HG03432 (cell line): Measurements from ENCODE around the gene TXNRD1.
"Not testable (repeated sequence)": the region's sequence is repeated elsewhere in the genome, so short reads cannot be mapped to it uniquely, and the experiment has no call there.

Experiments used
- ATAC-seq: cut with Tn5 transposase; IDR thresholded peaks from one replicate; pipeline ENCODE4 v1.9.1; 2021; ENCODE audit warnings: mild to moderate bottlenecking, moderate library complexity; ENCODE audit not compliant: unreplicated experiment

TXNRD1 gene

DNA sequence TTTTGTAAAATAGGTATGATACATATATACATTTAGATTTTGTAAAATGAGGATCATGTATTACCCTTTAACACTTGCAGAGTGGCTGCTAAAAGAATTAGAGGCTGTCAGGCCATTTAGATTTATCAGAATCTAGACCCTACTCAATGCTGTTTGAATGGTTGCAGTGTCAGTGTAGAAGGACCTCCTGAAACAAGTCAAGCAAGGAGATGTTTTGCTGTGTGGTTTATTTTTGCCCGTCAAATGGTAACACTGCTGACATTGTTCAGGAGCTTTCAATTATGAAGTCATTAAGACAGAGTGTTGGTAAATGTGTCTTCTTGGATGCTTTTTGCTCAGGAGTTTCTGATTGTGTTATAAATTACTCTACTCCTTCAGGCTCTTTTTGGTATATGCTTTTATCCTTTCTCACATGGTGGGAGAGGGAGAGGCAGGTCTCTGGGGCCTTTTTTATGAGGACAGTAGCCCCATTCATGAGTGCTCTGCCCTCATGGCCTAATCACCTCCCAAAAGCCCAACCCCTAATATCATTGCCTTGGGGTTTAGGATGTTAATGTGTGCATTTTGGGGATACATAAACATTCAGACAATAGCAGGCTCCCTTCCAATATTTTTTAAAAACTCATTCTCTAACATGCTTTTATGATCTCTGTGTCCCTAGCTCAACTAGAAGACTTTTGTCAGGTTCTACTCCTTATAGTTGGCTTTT is 104.5 kb downstream of the TXNRD1 start:
- no peak for ATAC-seq

DNA sequence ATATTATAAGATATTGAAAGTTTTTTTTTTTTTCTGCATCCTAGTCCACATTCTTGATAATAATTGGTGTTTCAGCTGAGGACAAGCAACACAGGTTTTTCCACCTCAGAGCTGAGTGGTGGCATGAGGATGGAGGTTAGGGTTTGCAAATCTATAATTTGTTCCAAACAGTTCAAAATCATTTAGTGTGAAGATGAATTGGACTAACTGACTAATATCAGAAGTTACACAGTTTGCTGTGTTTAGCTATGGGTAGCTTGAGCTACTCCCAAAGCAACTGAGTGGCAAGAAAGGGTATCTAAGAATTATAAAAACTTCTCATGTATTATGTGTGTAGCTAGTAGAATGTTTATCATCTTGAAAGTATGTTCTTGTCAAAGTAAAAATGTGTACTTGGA is 105.0 kb downstream of the TXNRD1 start:
- ATAC-seq, result no peak

- no peak for ATAC-seq
Observed at GRCh38 chr12:104321949-104322348, 106.4 kb downstream of the TXNRD1 start.

GRCh38 chr12:104322533-104322932 is 107.0 kb downstream of the TXNRD1 start:
- not testable (repeated sequence) for ATAC-seq

- no peak for ATAC-seq
Observed at GRCh38 chr12:104323899-104324298, 108.3 kb downstream of the TXNRD1 start.

- ATAC-seq, result not testable (repeated sequence)
Observed at GRCh38 chr12:104328278-104328677, 112.7 kb downstream of the TXNRD1 start.

- ATAC-seq, result no peak
Observed at GRCh38 chr12:104328790-104329189, 113.2 kb downstream of the TXNRD1 start.

GRCh38 chr12:104329707-104330532 is 114.3 kb downstream of the TXNRD1 start:
- no peak for ATAC-seq

DNA sequence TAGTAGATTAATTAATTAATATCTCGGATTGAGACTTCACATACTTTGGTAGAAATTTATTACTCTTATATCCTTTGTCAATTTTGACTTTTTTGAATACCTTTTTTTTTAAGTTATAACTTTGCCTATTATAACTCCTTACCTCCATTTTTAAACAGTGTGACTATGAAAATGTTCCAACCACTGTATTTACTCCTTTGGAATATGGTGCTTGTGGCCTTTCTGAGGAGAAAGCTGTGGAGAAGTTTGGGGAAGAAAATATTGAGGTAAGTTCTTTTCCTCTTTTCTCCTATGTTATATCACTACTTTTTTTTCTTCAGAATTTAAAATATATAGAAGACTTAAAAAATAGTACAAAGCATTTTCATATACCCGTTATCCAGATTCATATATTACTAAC is 115.8 kb downstream of the TXNRD1 start:
- no peak for ATAC-seq

DNA sequence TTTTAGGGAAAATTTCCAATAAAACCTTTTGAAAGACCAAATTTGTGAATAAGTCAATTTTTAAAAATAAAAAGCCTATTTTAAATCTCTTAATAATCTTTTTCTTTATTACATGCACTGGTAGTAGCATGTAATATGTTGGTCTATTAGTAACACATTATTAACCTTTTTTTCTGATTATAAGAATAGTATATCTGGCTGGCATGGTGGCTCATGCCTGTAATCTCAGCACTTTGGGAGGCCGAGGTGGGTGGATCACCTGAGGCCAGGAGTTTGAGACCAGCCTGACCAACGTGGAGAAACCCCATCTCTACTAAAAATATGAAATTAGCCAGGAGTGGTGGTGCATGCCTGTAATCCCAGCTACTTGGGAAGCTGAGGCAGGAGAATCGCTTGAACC is 116.7 kb downstream of the TXNRD1 start:
- not testable (repeated sequence) for ATAC-seq

DNA sequence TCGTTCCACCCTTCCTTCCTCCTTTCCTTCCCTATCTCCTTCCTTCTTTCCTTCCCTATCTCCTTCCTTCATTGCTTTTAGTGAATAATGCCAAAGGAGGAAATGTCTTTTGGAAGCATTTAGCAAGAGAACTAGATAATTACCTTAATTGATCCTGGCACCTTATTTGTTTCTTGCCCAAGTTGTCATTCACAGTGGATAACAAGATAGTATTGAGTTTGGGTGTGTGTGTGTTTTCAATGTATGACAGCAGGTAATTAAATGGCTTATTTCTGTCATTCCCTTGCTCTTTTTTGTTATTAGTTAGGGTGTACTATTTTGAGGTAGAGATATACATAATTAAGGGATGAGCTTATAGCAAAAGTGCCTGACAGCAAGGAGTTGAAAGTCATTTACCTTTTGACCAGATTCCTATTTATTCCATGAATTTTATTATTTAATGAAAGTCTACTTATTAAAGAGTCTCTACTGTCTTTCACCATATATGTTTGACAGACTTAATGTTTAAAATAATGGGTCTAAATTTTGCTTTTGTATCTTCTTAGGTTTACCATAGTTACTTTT is 118.2 kb downstream of the TXNRD1 start:
- no peak for ATAC-seq

DNA sequence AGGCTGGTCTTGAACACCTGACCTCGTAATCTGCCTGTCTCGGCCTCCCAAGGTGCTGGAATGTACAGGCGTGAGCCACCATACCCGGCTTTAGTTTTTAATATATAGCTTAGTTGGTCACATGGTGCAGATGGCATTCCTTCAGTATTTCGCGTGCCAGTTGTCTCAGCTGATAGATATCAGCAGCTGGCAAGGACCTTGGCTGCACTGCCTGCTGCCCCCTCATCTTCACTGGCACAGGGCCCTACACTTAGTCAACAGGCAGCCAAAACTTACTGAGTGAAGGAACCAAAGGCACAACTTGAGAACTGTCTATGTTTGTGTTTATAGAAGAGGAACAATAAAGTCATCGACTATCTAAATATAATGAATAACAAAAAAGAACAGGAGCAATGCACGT is 119.0 kb downstream of the TXNRD1 start:
- no peak for ATAC-seq

GRCh38 chr12:104336115-104336514 is 120.5 kb downstream of the TXNRD1 start:
- no peak for ATAC-seq

DNA sequence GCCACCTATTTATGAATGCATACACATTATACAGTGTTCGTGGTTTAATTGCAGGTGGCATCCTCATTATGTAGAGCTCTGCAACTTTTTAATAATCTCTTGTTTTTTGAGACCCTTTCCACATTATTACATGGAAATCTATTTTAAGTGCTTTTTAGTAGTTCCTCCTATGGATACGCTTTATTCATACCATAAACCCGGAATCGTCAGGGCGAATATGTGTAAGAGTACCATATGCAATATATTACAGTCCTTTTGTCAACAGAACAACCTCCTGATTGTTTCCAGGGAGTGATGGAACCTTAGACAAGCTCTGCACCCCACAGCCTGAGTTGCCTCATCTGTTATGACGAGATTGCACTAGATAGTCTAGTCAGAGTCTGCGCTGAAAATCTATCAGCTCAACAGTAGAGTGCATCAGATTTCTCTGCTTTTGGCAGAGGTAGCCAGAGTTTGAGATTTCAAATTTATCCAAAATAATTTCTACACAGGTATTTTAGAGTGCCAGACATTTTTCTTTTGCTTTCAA is 121.5 kb downstream of the TXNRD1 start:
- no peak for ATAC-seq

- no peak for ATAC-seq
Observed at GRCh38 chr12:104339663-104340062, 124.1 kb downstream of the TXNRD1 start.

DNA sequence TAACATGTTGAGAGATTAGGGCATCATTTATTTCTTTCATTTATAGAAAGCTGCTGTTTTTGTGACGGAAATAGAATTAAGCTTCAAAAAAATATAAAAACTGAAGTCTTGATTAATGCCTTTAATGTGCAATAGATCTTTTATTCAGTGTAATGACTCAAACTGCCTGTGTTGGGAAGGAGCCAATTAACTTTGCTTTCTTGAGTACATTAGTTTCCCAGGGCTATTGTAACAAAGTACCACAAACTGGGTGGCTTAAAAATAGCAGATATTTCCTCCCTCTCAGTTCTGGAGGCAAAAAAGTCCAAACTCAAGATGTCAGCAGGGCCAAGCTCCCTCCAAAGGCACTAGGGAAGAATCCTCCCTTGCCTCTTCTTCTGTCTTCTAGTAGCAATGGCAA is 124.6 kb downstream of the TXNRD1 start:
- ATAC-seq, result no peak

DNA sequence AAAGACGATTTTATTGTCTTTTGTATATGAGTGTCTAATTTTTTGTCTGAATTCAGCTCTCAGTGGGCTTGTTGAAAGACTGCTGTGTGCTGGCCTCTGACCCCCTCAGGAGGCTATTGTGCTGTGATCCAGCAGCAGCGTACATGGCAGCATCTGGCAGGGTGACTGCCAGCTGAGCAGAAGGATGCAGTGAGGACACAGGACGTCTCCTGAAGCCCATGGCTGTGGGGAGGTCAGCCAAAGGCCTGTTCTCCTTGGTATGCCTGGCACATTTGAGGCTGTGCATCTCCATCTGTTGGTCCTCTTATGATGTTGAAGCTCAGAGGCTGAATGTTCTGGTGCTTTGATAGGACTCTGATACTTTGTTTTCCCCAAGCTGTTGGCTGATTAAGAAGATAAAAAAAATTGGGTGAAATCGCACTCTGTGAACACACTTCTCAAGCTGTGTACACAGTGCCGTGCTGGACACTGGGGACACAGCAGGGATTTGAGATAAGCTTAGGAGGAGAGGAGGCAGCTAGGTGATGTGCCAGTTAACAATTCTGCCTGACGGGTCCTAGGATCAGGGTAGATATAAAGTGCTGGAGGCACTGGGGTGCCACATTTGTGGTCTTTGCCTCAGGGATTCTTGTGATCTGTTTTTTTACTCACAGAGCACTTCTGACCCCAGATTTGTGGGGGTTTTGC is 125.5 kb downstream of the TXNRD1 start:
- ATAC-seq, result no peak

DNA sequence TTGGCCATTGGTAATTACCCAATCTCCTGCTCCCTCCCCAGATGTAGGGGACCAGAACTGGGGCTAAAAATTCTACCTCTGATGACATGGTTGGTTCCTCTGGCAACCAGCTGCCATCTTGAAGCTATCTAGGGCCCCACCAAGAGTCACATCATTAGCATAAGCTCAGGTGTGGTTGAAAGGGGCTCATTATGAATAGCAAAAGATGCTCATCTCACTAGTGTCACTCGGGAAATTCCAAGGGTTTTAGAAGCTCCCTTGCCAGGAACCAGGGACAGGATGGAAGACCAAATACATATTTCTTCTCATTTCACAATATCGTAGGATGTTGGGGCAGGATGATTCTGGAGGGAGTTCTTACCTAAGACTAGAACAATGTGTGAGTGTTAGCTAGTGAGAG is 126.6 kb downstream of the TXNRD1 start:
- ATAC-seq, result no peak

DNA sequence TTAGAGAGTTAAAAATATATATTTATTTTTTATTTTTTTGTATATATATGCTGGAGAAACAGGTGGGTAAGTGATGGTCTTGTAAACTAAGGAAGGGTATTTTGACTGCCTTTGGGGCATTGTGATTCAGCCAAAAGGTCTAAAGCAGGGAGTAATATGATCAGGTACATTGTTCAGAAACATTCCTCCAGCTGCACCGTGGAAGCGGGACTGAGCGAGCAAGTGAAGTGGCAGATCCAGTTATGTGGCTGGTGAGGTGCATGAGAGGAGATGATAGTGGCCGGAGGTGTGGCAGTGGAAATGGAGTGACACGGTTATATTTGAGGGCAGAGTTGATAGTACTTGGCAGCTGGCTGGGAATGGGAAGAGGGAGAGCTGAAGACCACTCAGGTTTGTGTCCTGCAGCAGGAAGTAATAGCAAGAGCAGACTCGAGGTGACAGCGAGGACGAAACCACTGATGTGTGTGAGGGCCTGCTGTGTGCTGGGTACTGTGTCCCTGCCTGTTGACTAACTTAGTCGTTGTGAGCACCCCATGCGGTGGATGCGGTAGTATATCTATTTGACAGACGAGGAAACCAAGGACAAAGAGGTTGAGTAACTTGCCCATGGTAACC is 127.2 kb downstream of the TXNRD1 start:
- no peak for ATAC-seq

DNA sequence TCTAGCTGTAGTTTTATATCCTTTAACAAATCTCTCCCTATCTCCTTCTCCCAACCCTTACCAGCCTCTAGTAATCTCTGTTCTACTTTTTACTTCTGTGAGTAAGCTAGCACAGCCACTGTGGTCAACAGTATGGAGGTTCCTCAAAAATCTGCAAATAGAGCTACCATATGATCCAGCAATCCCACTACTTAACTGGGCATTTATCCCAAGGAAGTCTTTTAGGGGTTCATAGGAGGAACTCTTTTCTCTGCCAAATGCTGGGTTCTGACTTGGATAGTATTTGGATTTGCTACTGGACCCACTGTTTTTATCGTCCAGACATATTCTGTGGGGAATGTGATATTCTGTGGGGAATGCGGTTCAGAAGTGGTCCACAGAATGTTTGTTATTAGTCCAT is 129.1 kb downstream of the TXNRD1 start:
- ATAC-seq, result no peak
